HL-60 (cell line): ENCODE data around the gene MEF2A.

Source experiments
- CTCF ChIP-seq: IDR thresholded peaks from one replicate; pipeline ENCODE4 v1.5.1; 2011; ENCODE audit warnings: low read length, control low read depth, inconsistent platforms; ENCODE audit not compliant: insufficient read depth
- POLR2AphosphoS5 ChIP-seq: IDR thresholded peaks from 2 replicates; pipeline ENCODE4 v1.6.1; 2012; ENCODE audit warnings: low read depth
- REST ChIP-seq: IDR thresholded peaks from 2 replicates; pipeline ENCODE4 v1.6.1; 2012; ENCODE audit warnings: low read depth; ENCODE audit not compliant: insufficient replicate concordance

- TF ChIP-seq CTCF, result no peak
- TF ChIP-seq REST, result no peak
- TF ChIP-seq POLR2AphosphoS5, result no peak
Measured at GRCh38 chr15:99686290-99686689, 120.5 kb downstream of the MEF2A start.
